Peyer's patch (tissue), 4 donors: ENCODE measurements around the gene TTC27. TPM values are rescaled to one million over a fixed set of nuclear protein-coding genes. Genes with fewer than 3 reads are reported as not detected.
"Not testable (repeated sequence)": the region's sequence is repeated elsewhere in the genome, so short reads cannot be mapped to it uniquely, and the experiment has no call there.

Experiments used
- DNase-seq, 3 donors: peaks; one replicate each; pipeline ENCODE4 v3.0.0-alpha.2; 2017 to 2019
- H3K27ac ChIP-seq, 4 donors: fragments of 200-600 bp; sonication (generic); one replicate each; pipeline ENCODE4 v1.5.1; 2016 to 2019
- H3K27me3 ChIP-seq, 2 donors: fragments of 200-600 bp; sonication (generic); one replicate each; pipeline ENCODE4 v1.5.1; 2019
- H3K36me3 ChIP-seq, 3 donors: fragments of 200-600 bp; sonication (generic); one replicate each; pipeline ENCODE4 v1.5.1; 2016 to 2019
- H3K4me1 ChIP-seq, 4 donors: fragments of 200-600 bp; sonication (generic); one replicate each; pipeline ENCODE4 v1.5.1; 2016 to 2019
- H3K4me3 ChIP-seq, 4 donors: fragments of 200-600 bp; sonication (generic); 1 replicate in 3 of 4; 2 replicates in 1 of 4; pipeline ENCODE4 v1.5.1; 2016 to 2019; ENCODE audit warnings: mild to moderate bottlenecking in 1 of 4
- H3K9me3 ChIP-seq, 4 donors: fragments of 200-600 bp; sonication (generic); one replicate each; pipeline ENCODE4 v1.5.1; 2016 to 2019; ENCODE audit warnings: mild to moderate bottlenecking in 1 of 4
- CTCF ChIP-seq, 6 experiments: fragments of 450-650 bp in 4 of 6; fragments of 200-600 bp in 2 of 6; sonication (generic) in 1 of 6; IDR thresholded peaks; one replicate each; pipeline ENCODE4 v1.5.1; 2017 to 2019; ENCODE audit warnings: antibody characterized with exemption in 6 of 6, mild to moderate bottlenecking in 3 of 6, moderate library complexity in 1 of 6
- POLR2A ChIP-seq, 2 donors: fragments of 450-650 bp; IDR thresholded peaks; one replicate each; pipeline ENCODE4 v1.5.1; 2017; ENCODE audit warnings: antibody characterized with exemption in 2 of 2, mild to moderate bottlenecking in 2 of 2, moderate library complexity in 2 of 2
- total RNA-seq, 4 donors: library from RNA; depleted of rRNA; stranded (reverse); fragments of >200 nt; gene quantifications; one replicate each; pipeline ENCODE4 v1.1.0, GENCODE V29; 2016

Gene TTC27
- total RNA-seq, 4 donors from 2014 or later, result 9.5 to 28.6 (median 12.4) TPM

GRCh38 chr2:32748158-32748557 is 120.3 kb downstream of the TTC27 start:
- H3K27me3 ChIP-seq, result no peaks in the 10 kb centered on the region
- H3K4me1 ChIP-seq, result no peaks in the 10 kb centered on the region
- no peak for DNase-seq
- no peak overlapping the region for H3K27ac ChIP-seq
- H3K4me3 ChIP-seq, result no peak overlapping the region
- TF ChIP-seq CTCF (IDR thresholded peaks at IDR 0.05), result no peak
- no peak for TF ChIP-seq POLR2A (IDR thresholded peaks at IDR 0.05)
- H3K9me3 ChIP-seq, result no peaks in the 10 kb centered on the region
- peaks cover 0 to 3% (median 0%) of the 10 kb centered on the region in 3 donors for H3K36me3 ChIP-seq

- no peak overlapping the region for H3K27ac ChIP-seq
- H3K9me3 ChIP-seq, result no peaks in the 10 kb centered on the region
- no peaks in the 10 kb centered on the region for H3K27me3 ChIP-seq
- no peak for DNase-seq
- no peak overlapping the region for H3K4me3 ChIP-seq
- TF ChIP-seq CTCF (IDR thresholded peaks at IDR 0.05) (no peak), POLR2A (IDR thresholded peaks at IDR 0.05) (no peak)
- H3K4me1 ChIP-seq, result no peaks in the 10 kb centered on the region
- peaks cover 0 to 3% (median 0%) of the 10 kb centered on the region in 3 donors for H3K36me3 ChIP-seq
These were observed 123.0 kb downstream of the TTC27 start for GRCh38 chr2:32750880-32751279.

- no peak for TF ChIP-seq CTCF (IDR thresholded peaks at IDR 0.05)
- TF ChIP-seq POLR2A (IDR thresholded peaks at IDR 0.05), result no peak
- DNase-seq, result no peak
- no peaks in the 10 kb centered on the region for H3K27me3 ChIP-seq
- H3K4me3 ChIP-seq, result no peak overlapping the region
- no peaks in the 10 kb centered on the region for H3K4me1 ChIP-seq
- peaks cover 0 to 3% (median 0%) of the 10 kb centered on the region in 3 donors for H3K36me3 ChIP-seq
- H3K9me3 ChIP-seq, result no peaks in the 10 kb centered on the region
- H3K27ac ChIP-seq, result no peak overlapping the region
These were observed 124.4 kb downstream of the TTC27 start for GRCh38 chr2:32752205-32752604.

- no peaks in the 10 kb centered on the region for H3K27me3 ChIP-seq
- no peak overlapping the region for H3K4me3 ChIP-seq
- H3K9me3 ChIP-seq, result no peaks in the 10 kb centered on the region
- TF ChIP-seq CTCF (IDR thresholded peaks at IDR 0.05) (no peak), POLR2A (IDR thresholded peaks at IDR 0.05) (no peak)
- peaks cover 0 to 3% (median 0%) of the 10 kb centered on the region in 3 donors for H3K36me3 ChIP-seq
- H3K27ac ChIP-seq, result no peak overlapping the region
- H3K4me1 ChIP-seq, result no peaks in the 10 kb centered on the region
- DNase-seq, result no peak
These were observed 125.1 kb downstream of the TTC27 start for GRCh38 chr2:32752952-32753351.

GRCh38 chr2:32754676-32755075 is 126.8 kb downstream of the TTC27 start:
- H3K4me3 ChIP-seq, DNase-seq, H3K27me3 ChIP-seq, H3K9me3 ChIP-seq, H3K4me1 ChIP-seq, H3K36me3 ChIP-seq, H3K27ac ChIP-seq: not testable (repeated sequence)

GRCh38 chr2:32755666-32756065 is 127.8 kb downstream of the TTC27 start:
- DNase-seq, result no peak
- Histone ChIP-seq H3K27ac (no peak overlapping the region), H3K4me3 (peak overlapping the region in 1 of 4 donors; percentile 1), H3K4me1 (no peaks in the 10 kb centered on the region), H3K27me3 (no peaks in the 10 kb centered on the region), H3K9me3 (no peaks in the 10 kb centered on the region), H3K36me3 (peaks cover 0 to 4% (median 0%) of the 10 kb centered on the region in 3 donors)
- TF ChIP-seq CTCF (IDR thresholded peaks at IDR 0.05), result no peak
- no peak for TF ChIP-seq POLR2A (IDR thresholded peaks at IDR 0.05)
